CD4-positive, alpha-beta T cell treated with Interleukin-17A for 1 hour (primary cell): ENCODE data around the gene WDR27.
"Not testable (repeated sequence)": the region's sequence is repeated elsewhere in the genome, so short reads cannot be mapped to it uniquely, and the experiment has no call there.

Experiments
- DNase-seq: peaks from one replicate; pipeline ENCODE4 v3.0.0-alpha.2; 2020

Gene WDR27

GRCh38 chr6:169709293-169709692, 7.5 kb upstream of the WDR27 start:
- no peak for DNase-seq

GRCh38 chr6:169707772-169708171, 5.9 kb upstream of the WDR27 start:
- no peak for DNase-seq

GRCh38 chr6:169702840-169703246, 1.0 kb upstream of the WDR27 start:
- DNase-seq = no peak

- peak; percentile 16 for DNase-seq
Measured at GRCh38 chr6:169701311-169701953, 397 bp downstream of the WDR27 start.

- no peak for DNase-seq
Measured at GRCh38 chr6:169700296-169700695, 1.5 kb downstream of the WDR27 start.

- not testable (repeated sequence) for DNase-seq
Measured at GRCh38 chr6:169697115-169697514, 4.7 kb downstream of the WDR27 start.

GRCh38 chr6:169695131-169695530, 6.7 kb downstream of the WDR27 start:
- no peak for DNase-seq

GRCh38 chr6:169692516-169692915, 9.3 kb downstream of the WDR27 start:
- no peak for DNase-seq

GRCh38 chr6:169691260-169691659, 10.6 kb downstream of the WDR27 start:
- DNase-seq = no peak

- no peak for DNase-seq
Measured at GRCh38 chr6:169689287-169689686, 12.5 kb downstream of the WDR27 start.

- DNase-seq = no peak
Measured at GRCh38 chr6:169685860-169686259, 16.0 kb downstream of the WDR27 start.

- no peak for DNase-seq
Measured at GRCh38 chr6:169684056-169684455, 17.8 kb downstream of the WDR27 start.

- DNase-seq = no peak
Measured at GRCh38 chr6:169678342-169678741, 23.5 kb downstream of the WDR27 start.

- no peak for DNase-seq
Measured at GRCh38 chr6:169677096-169677495, 24.7 kb downstream of the WDR27 start.

GRCh38 chr6:169675011-169675410, 26.8 kb downstream of the WDR27 start:
- DNase-seq = no peak

- DNase-seq = no peak
Measured at GRCh38 chr6:169671563-169671962, 30.3 kb downstream of the WDR27 start.

- DNase-seq = no peak
Measured at GRCh38 chr6:169669889-169670288, 31.9 kb downstream of the WDR27 start.

GRCh38 chr6:169669147-169669546, 32.7 kb downstream of the WDR27 start:
- DNase-seq = no peak

- DNase-seq = no peak
Measured at GRCh38 chr6:169668203-169668847, 33.5 kb downstream of the WDR27 start.

- no peak for DNase-seq
Measured at GRCh38 chr6:169667716-169668115, 34.1 kb downstream of the WDR27 start.

GRCh38 chr6:169666441-169666840, 35.4 kb downstream of the WDR27 start:
- no peak for DNase-seq

- no peak for DNase-seq
Measured at GRCh38 chr6:169665289-169665688, 36.5 kb downstream of the WDR27 start.

GRCh38 chr6:169664227-169664626, 37.6 kb downstream of the WDR27 start:
- DNase-seq = no peak

GRCh38 chr6:169663468-169663867, 38.4 kb downstream of the WDR27 start:
- DNase-seq = no peak

GRCh38 chr6:169661391-169661756, 40.5 kb downstream of the WDR27 start:
- no peak for DNase-seq
